ENCODE results near the gene MYO7A. TPM values are rescaled to one million over a fixed set of nuclear protein-coding genes. Genes with fewer than 3 reads are reported as not detected.

MYO7A gene
- total RNA-seq, 1 donor from 2014 or later = 0.07 TPM

GRCh38 chr11:77088236-77089003 is 39.6 kb upstream of the MYO7A start:
- H3K27me3 Mint-ChIP-seq = no peaks in the 10 kb centered on the region
- H3K9me3 Mint-ChIP-seq = no peaks in the 10 kb centered on the region
- H3K4me1 Mint-ChIP-seq = peaks cover 5% of the 10 kb centered on the region
- DNase-seq = no peak
- intact Hi-C loops (cut with micrococcal nuclease) = no loop called here
- H3K36me3 Mint-ChIP-seq (ENCODE audit: low read depth) = no peaks in the 10 kb centered on the region
- H3K4me3 Mint-ChIP-seq = no peak overlapping the region
- H3K27ac Mint-ChIP-seq = no peak overlapping the region

- H3K9me3 Mint-ChIP-seq = no peaks in the 10 kb centered on the region
Measured at GRCh38 chr11:77089004-77089545, 39.0 kb upstream of the MYO7A start.

GRCh38 chr11:77090046-77090372 is 38.0 kb upstream of the MYO7A start:
- no peak overlapping the region for H3K27ac Mint-ChIP-seq
- H3K36me3 Mint-ChIP-seq (ENCODE audit: low read depth) = no peaks in the 10 kb centered on the region
- no peak overlapping the region for H3K4me3 Mint-ChIP-seq
- no peak for DNase-seq
- intact Hi-C loops (cut with micrococcal nuclease) = loop anchor here (2.0 to 5.0 kb wide), 2 partner anchors 168 to 283 kb away; no protein-coding TSS in a partner anchor
- H3K4me1 Mint-ChIP-seq = peaks cover 5% of the 10 kb centered on the region
- H3K27me3 Mint-ChIP-seq = no peaks in the 10 kb centered on the region
- no peaks in the 10 kb centered on the region for H3K9me3 Mint-ChIP-seq

More at GRCh38 chr11:77089004-77089545, 39.0 kb upstream of the MYO7A start:
- H3K36me3 Mint-ChIP-seq (ENCODE audit: low read depth) = no peaks in the 10 kb centered on the region
- H3K27me3 Mint-ChIP-seq = no peaks in the 10 kb centered on the region
- no peak overlapping the region for H3K27ac Mint-ChIP-seq
- no peak overlapping the region for H3K4me3 Mint-ChIP-seq
- DNase-seq = no peak
- intact Hi-C loops (cut with micrococcal nuclease) = no loop called here
- H3K4me1 Mint-ChIP-seq = peaks cover 5% of the 10 kb centered on the region

- no peaks in the 10 kb centered on the region for H3K9me3 Mint-ChIP-seq
- no peak overlapping the region for H3K27ac Mint-ChIP-seq
- H3K4me3 Mint-ChIP-seq = no peak overlapping the region
- H3K36me3 Mint-ChIP-seq (ENCODE audit: low read depth) = no peaks in the 10 kb centered on the region
- no peak for DNase-seq
- intact Hi-C loops (cut with micrococcal nuclease) = loop anchor here (1.0 to 5.0 kb wide), 4 partner anchors 43 to 356 kb away; no protein-coding TSS in a partner anchor
- peaks cover 5% of the 10 kb centered on the region for H3K4me1 Mint-ChIP-seq
- H3K27me3 Mint-ChIP-seq = no peaks in the 10 kb centered on the region
Measured at GRCh38 chr11:77090373-77091111, 37.5 kb upstream of the MYO7A start.

GRCh38 chr11:77091146-77091940 is 36.7 kb upstream of the MYO7A start:
- Mint-ChIP-seq H3K4me3 (no peak overlapping the region), H3K9me3 (no peaks in the 10 kb centered on the region), H3K36me3 (ENCODE audit: low read depth) (no peaks in the 10 kb centered on the region), H3K27ac (no peak overlapping the region), H3K27me3 (no peaks in the 10 kb centered on the region), H3K4me1 (peaks cover 5% of the 10 kb centered on the region)
- intact Hi-C loops (cut with micrococcal nuclease) = loop anchor here (1.0 to 5.0 kb wide), 4 partner anchors 44 to 357 kb away; no protein-coding TSS in a partner anchor
- DNase-seq = peak; percentile 94

- no peak overlapping the region for H3K4me3 Mint-ChIP-seq
- peaks cover 5% of the 10 kb centered on the region for H3K4me1 Mint-ChIP-seq
- DNase-seq = no peak
- H3K27me3 Mint-ChIP-seq = no peaks in the 10 kb centered on the region
- no peaks in the 10 kb centered on the region for H3K36me3 Mint-ChIP-seq (ENCODE audit: low read depth)
- H3K9me3 Mint-ChIP-seq = no peaks in the 10 kb centered on the region
- H3K27ac Mint-ChIP-seq = no peak overlapping the region
- intact Hi-C loops (cut with micrococcal nuclease) = loop anchor here (5.0 kb wide), 1 partner anchor 170 kb away; no protein-coding TSS in a partner anchor
Measured at GRCh38 chr11:77092382-77092781, 35.7 kb upstream of the MYO7A start.

- Mint-ChIP-seq H3K27ac (no peak overlapping the region), H3K9me3 (no peaks in the 10 kb centered on the region), H3K27me3 (no peaks in the 10 kb centered on the region)
Measured at GRCh38 chr11:77093056-77093891, 34.8 kb upstream of the MYO7A start.

GRCh38 chr11:77093987-77094840 is 33.8 kb upstream of the MYO7A start:
- intact Hi-C loops (cut with micrococcal nuclease) = loop anchor here (5.0 kb wide), 1 partner anchor 172 kb away; no protein-coding TSS in a partner anchor
- Mint-ChIP-seq H3K27me3 (no peaks in the 10 kb centered on the region), H3K4me1 (peaks cover 5% of the 10 kb centered on the region), H3K36me3 (ENCODE audit: low read depth) (no peaks in the 10 kb centered on the region), H3K4me3 (no peak overlapping the region), H3K9me3 (no peaks in the 10 kb centered on the region), H3K27ac (no peak overlapping the region)
- DNase-seq = no peak

More at GRCh38 chr11:77093056-77093891, 34.8 kb upstream of the MYO7A start:
- no peaks in the 10 kb centered on the region for H3K36me3 Mint-ChIP-seq (ENCODE audit: low read depth)
- no peak for DNase-seq
- peaks cover 5% of the 10 kb centered on the region for H3K4me1 Mint-ChIP-seq
- H3K4me3 Mint-ChIP-seq = no peak overlapping the region
- intact Hi-C loops (cut with micrococcal nuclease) = loop anchor here (5.0 kb wide), 1 partner anchor 171 kb away; no protein-coding TSS in a partner anchor

- H3K4me1 Mint-ChIP-seq = peaks cover 5% of the 10 kb centered on the region
- H3K36me3 Mint-ChIP-seq (ENCODE audit: low read depth) = no peaks in the 10 kb centered on the region
- no peak overlapping the region for H3K4me3 Mint-ChIP-seq
- H3K27ac Mint-ChIP-seq = no peak overlapping the region
- intact Hi-C loops (cut with micrococcal nuclease) = loop anchor here (5.0 kb wide), 1 partner anchor 173 kb away; no protein-coding TSS in a partner anchor
- H3K9me3 Mint-ChIP-seq = no peaks in the 10 kb centered on the region
- DNase-seq = no peak
- H3K27me3 Mint-ChIP-seq = no peaks in the 10 kb centered on the region
Measured at GRCh38 chr11:77094841-77095365, 33.1 kb upstream of the MYO7A start.

- no peaks in the 10 kb centered on the region for H3K9me3 Mint-ChIP-seq
- no peak overlapping the region for H3K4me3 Mint-ChIP-seq
- H3K4me1 Mint-ChIP-seq = peaks cover 3% of the 10 kb centered on the region
- no peak overlapping the region for H3K27ac Mint-ChIP-seq
- intact Hi-C loops (cut with micrococcal nuclease) = no loop called here
- no peaks in the 10 kb centered on the region for H3K36me3 Mint-ChIP-seq (ENCODE audit: low read depth)
- H3K27me3 Mint-ChIP-seq = no peaks in the 10 kb centered on the region
- DNase-seq = no peak
Measured at GRCh38 chr11:77095551-77096490, 32.2 kb upstream of the MYO7A start.

GRCh38 chr11:77096591-77097019 is 31.4 kb upstream of the MYO7A start:
- no peak overlapping the region for H3K27ac Mint-ChIP-seq
- no peaks in the 10 kb centered on the region for H3K27me3 Mint-ChIP-seq
- intact Hi-C loops (cut with micrococcal nuclease) = no loop called here
- DNase-seq = no peak
- no peak overlapping the region for H3K4me3 Mint-ChIP-seq
- no peaks in the 10 kb centered on the region for H3K9me3 Mint-ChIP-seq
- no peaks in the 10 kb centered on the region for H3K36me3 Mint-ChIP-seq (ENCODE audit: low read depth)
- H3K4me1 Mint-ChIP-seq = no peaks in the 10 kb centered on the region

All from activated CD4-positive, alpha-beta T cell treated with anti-CD3 and anti-CD28 coated beads, Interleukin-2, amount 10 ng/mL, durations not matched to agents 24 days and 14 days (primary cell).